ENCODE measurements around the gene RIMKLA.
A peak's percentile ranks its signal among the peaks of the same experiment; 100 is the strongest.

Gene RIMKLA

DNA sequence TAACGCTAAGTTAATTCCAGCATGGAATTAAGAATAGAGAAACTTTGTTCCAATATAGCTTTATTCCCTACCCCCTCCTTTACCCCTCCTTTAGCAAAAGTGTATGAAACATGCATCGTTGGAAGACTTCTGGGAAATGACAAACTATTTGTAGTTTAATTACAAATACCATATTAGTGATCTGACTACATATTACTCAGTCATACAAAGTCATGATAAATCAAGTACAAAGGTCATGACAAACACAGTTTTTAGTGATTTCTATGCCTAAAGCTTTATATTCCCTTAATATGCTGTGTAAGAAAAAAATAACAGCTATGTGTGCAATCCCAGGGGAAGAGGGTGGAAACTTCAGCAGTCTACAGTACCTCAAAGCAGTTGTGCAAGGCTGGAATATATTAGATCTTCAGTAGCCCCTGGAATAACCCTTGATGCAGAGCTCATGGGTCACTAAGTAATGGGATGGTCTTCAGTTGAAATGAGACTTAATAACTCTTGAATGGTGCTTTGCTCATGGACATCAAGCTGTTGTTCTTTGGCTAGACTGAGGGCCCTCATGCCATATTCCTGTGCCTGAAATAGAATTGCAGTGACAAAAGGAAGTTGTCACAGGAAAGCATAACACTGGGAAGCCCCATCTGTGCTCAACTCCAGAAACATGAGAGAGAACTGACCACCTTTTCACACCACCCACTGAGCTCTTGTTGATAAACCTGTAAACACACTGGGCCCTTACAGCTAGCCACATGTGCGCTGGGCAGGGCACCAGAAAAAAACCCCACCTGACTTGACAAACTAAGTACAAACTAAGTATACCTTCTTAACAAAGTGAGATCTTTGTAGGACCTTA lies 49.9 kb downstream of the RIMKLA start:
- no peak for DNase-seq (ENCODE audit: low read depth)

DNA sequence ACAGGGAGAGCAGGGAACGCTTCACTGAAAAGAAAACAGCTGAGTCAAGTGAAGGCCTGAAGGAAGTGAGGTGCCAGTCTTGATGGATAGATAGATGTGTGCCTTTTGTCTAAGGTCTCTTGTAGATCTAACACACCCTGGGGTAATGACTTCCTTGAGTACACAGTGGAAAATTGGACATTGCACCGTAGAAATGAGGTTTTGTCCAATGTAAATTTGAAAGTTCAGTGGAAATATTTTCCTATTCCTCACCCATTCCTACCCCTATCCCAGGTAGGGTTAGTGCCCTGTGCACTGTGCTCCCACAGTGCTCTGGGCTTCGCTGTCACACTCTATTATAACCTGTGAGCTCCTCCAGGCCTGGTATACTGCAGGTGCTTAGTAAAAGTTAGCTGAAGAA lies 50.9 kb downstream of the RIMKLA start:
- no peak for DNase-seq (ENCODE audit: low read depth)

- no peak for DNase-seq (ENCODE audit: low read depth)
Observed at GRCh38 chr1:42432714-42433113, 52.1 kb downstream of the RIMKLA start.

DNA sequence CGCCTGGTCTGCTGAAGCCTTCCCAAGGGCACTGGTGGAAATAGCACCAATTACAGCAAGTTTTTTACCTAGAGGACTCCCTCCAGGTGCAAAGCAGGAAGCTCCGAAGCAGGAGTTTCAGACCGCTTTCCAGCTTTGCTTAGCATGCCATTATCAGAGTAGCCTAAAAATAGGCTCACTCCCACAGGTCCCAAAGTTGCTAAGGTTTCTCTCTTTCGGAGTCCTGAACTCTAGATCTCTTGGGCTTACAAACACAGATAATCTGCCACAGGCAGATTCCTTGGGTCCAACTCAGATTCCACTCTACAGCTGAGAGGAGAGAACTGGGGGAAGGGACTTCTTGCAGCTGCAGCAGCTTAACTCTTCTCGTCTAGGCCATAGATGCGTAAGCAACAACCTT lies 52.8 kb downstream of the RIMKLA start:
- no peak for DNase-seq (ENCODE audit: low read depth)

DNA sequence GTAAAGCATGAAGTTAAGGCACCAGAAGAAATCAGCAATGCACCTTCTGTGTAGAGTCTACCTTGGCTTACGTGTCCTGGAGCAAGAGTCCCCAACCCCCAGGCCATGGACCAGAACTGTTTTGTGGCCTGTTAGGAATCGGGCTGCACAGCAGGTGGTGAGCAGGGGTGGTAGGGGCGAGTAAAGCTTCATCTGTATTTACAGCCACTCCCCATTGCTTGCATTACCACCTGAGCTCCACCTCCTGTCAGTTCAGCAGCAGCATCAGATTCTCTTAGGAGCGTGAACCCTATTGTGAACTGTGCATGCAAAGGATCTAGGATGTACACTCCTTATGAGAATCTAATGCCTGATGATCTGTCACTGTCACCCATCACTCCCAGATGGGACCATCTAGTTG lies 53.7 kb downstream of the RIMKLA start:
- no peak for DNase-seq (ENCODE audit: low read depth)

- peak; percentile 57 for DNase-seq (ENCODE audit: low read depth)
Observed at GRCh38 chr1:42439940-42440339, 59.3 kb downstream of the RIMKLA start.

DNA sequence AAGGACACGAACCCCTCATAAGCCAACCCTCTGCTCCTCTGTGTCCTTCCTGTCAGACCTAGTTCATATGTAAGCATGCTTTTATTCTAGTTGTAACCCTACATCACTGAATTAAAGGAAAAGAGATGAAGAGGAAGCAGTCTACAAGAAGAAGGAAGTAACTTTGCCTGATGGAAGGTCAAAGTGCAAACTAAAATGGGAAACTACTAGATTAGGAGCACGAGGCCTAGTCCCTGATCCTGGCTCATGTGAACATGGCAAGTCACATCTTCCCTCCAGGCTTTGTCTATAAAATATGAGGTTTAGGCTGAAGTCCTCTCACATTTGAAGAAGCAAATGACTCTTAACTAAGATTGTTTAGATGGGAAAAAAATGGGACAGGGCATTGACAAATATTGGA lies 62.1 kb downstream of the RIMKLA start:
- no peak for DNase-seq (ENCODE audit: low read depth)

DNA sequence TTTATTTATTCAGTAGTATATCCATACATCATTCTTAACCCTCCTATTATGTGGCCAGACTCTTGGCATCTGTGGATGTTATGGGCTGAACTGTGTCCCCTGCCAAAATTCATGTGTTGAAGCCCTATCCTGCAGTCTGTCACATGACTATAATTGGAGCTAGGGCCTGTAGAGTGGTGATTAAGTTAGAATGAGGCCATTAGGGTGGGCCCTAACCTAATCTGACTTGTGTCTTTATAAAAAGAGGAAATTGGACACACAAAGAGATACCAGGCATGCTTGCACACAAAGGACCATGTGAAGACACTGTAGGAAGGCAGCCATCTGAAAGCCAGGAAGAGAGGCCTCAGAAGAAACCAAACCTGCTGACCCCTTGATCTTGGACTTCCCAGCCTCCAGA lies 68.7 kb downstream of the RIMKLA start:
- DNase-seq (ENCODE audit: low read depth): no peak

DNA sequence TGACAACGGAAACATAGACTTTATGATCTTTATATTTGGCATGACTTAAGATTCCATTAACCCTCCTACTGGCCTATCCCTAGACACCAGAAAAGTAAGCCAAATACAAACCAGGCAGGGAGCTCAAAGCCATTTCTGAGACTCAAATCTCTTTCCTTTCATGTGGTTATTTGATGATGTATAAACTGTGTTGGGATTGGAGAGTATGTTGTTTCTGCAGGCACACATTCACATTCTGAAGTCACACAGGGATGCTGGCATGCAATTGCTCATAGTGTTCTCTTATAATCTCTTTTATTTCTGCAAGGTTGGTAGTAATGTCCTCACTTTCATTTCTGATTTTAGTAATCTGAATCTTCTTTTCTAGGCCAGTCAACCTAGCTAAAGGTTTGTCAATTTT lies 69.5 kb downstream of the RIMKLA start:
- no peak for DNase-seq (ENCODE audit: low read depth)

GRCh38 chr1:42453386-42453785 lies 72.8 kb downstream of the RIMKLA start:
- DNase-seq (ENCODE audit: low read depth): no peak

GRCh38 chr1:42454403-42454802 lies 73.8 kb downstream of the RIMKLA start:
- no peak for DNase-seq (ENCODE audit: low read depth)

GRCh38 chr1:42456010-42456753 lies 75.6 kb downstream of the RIMKLA start, which contains the start of the genes PPCS and ZMYND12:
TSS of gene PPCS (plus strand) at chr1:42456543. CDS start at chr1:42456566, 23 bp downstream.
TSS of gene ZMYND12 (minus strand) at chr1:42456022. CDS start at chr1:42455997, 25 bp downstream.
- DNase-seq (ENCODE audit: low read depth): peak; percentile 87

DNA sequence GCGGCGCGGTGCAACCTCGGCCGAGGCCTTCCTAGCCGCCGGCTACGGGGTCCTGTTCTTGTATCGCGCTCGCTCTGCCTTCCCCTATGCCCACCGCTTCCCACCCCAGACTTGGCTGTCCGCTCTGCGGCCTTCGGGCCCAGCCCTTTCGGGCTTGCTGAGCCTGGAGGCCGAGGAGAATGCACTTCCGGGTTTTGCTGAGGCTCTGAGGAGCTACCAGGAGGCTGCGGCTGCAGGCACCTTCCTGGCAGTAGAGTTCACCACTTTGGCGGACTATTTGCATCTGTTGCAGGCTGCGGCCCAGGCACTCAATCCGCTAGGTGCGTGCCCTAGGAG lies 76.1 kb downstream of the RIMKLA start:
- peak; percentile 51 for DNase-seq (ENCODE audit: low read depth)

DNA sequence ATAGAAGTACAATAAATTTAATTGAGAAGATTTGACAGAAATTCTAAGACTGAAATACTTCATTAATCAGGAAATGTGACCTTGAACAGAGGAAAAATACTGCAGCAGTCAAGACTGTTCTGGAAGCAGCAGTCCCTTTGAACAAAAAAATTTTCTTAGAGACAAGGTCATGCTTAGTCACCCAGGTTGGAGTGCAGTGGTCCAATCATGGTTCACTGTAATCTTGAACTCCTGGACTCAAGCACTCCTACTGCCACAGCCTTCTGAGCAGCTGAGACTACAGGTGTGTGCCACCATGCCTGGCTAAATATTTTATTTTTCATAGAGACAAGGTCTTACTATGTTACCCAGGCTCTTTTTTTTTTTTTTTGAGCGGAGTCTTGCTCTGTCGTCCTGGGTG lies 80.6 kb downstream of the RIMKLA start:
- DNase-seq (ENCODE audit: low read depth): no peak

GRCh38 chr1:42462828-42463763 lies 82.5 kb downstream of the RIMKLA start, which contains the start of gene CCDC30:
TSS of gene CCDC30 (plus strand) at chr1:42463286. CDS start at chr1:42480552, 17,266 bp downstream.
- peak; percentile 97 for DNase-seq (ENCODE audit: low read depth)

GRCh38 chr1:42463921-42464320 lies 83.3 kb downstream of the RIMKLA start:
- no peak for DNase-seq (ENCODE audit: low read depth)

- DNase-seq (ENCODE audit: low read depth): no peak
Observed at GRCh38 chr1:42466030-42466429, 85.4 kb downstream of the RIMKLA start.

DNA sequence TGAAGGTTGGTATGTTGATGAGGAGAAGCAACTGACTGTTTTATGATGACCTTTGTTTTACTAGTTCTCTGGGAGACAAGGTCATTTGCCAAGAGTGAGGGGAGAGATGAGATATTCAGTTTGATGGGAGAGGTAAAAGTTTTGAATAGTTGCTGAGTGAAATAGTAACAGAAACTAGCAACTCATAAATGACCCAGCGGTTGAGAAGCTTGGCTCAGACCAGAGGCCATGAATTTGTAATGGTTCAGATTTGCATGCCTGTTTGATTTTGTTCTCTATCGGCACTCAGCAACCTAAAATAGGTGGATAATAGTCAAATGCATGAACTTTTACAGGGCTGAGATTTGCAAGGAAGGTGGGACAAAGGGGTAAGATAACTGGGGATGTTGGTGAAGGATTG lies 89.1 kb downstream of the RIMKLA start:
- DNase-seq (ENCODE audit: low read depth): no peak
